Loucy (cell line): Measurements from ENCODE around the gene USP5.

Experiments
- CTCF ChIP-seq: fragments of 200-600 bp; sonication (generic); conservative IDR thresholded peaks from 2 replicates; pipeline ENCODE4 v1.5.1; 2014; ENCODE audit warnings: mild to moderate bottlenecking, antibody characterized with exemption, low read length
- EZH2phosphoT487 ChIP-seq: fragments of 200-600 bp; IDR thresholded peaks from 2 replicates; pipeline ENCODE4 v1.6.1; 2018; ENCODE audit warnings: antibody characterized with exemption, mild to moderate bottlenecking, moderate library complexity, borderline replicate concordance

GRCh38 chr12:6888360-6888759 lies 36.4 kb downstream of the USP5 start:
- TF ChIP-seq CTCF (no peak), EZH2phosphoT487 (no peak)
